Karpas-422 (cell line): ENCODE measurements around the gene ELF2. TPM values are rescaled to one million over a fixed set of nuclear protein-coding genes. Genes with fewer than 3 reads are reported as not detected.

ENCODE experiments used
- DNase-seq: peaks from one replicate; pipeline ENCODE4 v3.0.0-alpha.2; 2015
- H2AFZ ChIP-seq: fragments of 200-600 bp; sonication (generic); 2 replicates; pipeline ENCODE4 v1.6.1; 2014; ENCODE audit warnings: antibody characterized with exemption, low read length, mixed read lengths
- H3K27ac ChIP-seq: fragments of 200-600 bp; sonication (generic); 2 replicates; pipeline ENCODE4 v1.5.1; 2014; ENCODE audit warnings: mild to moderate bottlenecking, low read length, moderate library complexity
- H3K27me3 ChIP-seq: fragments of 200-600 bp; sonication (generic); 2 replicates; pipeline ENCODE4 v1.6.1; 2014; ENCODE audit warnings: low read length, mixed read lengths
- H3K36me3 ChIP-seq: fragments of 200-600 bp; sonication (generic); 2 replicates; pipeline ENCODE4 v1.6.1; 2014; ENCODE audit warnings: low read length, mixed read lengths; ENCODE audit not compliant: insufficient read depth
- H3K4me1 ChIP-seq: fragments of 200-600 bp; sonication (generic); 2 replicates; pipeline ENCODE4 v1.6.1; 2014; ENCODE audit warnings: mild to moderate bottlenecking, low read length, mixed read lengths
- H3K4me2 ChIP-seq: fragments of 200-600 bp; sonication (generic); 2 replicates; pipeline ENCODE4 v1.6.1; 2014; ENCODE audit warnings: low read length, low read depth, mild to moderate bottlenecking; ENCODE audit not compliant: poor library complexity, severe bottlenecking
- H3K4me3 ChIP-seq: fragments of 200-600 bp; sonication (generic); 2 replicates; pipeline ENCODE4 v1.5.1; 2014; ENCODE audit warnings: mild to moderate bottlenecking, antibody characterized with exemption, low read length, mixed read lengths
- H3K79me2 ChIP-seq: fragments of 200-600 bp; sonication (generic); 2 replicates; pipeline ENCODE4 v1.6.1; 2014; ENCODE audit warnings: mild to moderate bottlenecking, low read length, mixed read lengths
- H3K9ac ChIP-seq: fragments of 200-600 bp; sonication (generic); 2 replicates; pipeline ENCODE4 v1.6.0; 2014; ENCODE audit warnings: low read length
- H3K9me2 ChIP-seq: fragments of 200-600 bp; sonication (generic), shearing (Covaris generic); replicated peaks from 2 replicates; pipeline ENCODE4 v1.6.0; 2014; ENCODE audit warnings: mild to moderate bottlenecking, low read length, moderate library complexity; ENCODE audit not compliant: insufficient read depth
- H3K9me3 ChIP-seq: fragments of 300-700, 200-600 bp; sonication (generic); 2 replicates; pipeline ENCODE4 v1.6.1; 2014; ENCODE audit warnings: low read length, mixed read lengths
- H4K20me1 ChIP-seq: fragments of 200-600 bp; sonication (generic); 2 replicates; pipeline ENCODE4 v1.6.1; 2014; ENCODE audit warnings: mild to moderate bottlenecking, antibody characterized with exemption, low read length, low read depth; ENCODE audit not compliant: insufficient read depth
- small RNA-seq: library from RNA; depleted of rRNA; stranded (forward); fragments of <200 nt; gene quantifications from one replicate; pipeline ENCODE3, GENCODE V24; 2014
- total RNA-seq: library from RNA; depleted of rRNA; stranded (reverse); fragments of >200 nt; shearing (Covaris generic); gene quantifications from 2 replicates; pipeline ENCODE4 v1.2.3, GENCODE V29; 2014; ENCODE audit warnings: low replicate concordance; rRNA removed

The ELF2 gene
- total RNA-seq, 1 experiment from 2014 or later, result 33.1 TPM

DNA sequence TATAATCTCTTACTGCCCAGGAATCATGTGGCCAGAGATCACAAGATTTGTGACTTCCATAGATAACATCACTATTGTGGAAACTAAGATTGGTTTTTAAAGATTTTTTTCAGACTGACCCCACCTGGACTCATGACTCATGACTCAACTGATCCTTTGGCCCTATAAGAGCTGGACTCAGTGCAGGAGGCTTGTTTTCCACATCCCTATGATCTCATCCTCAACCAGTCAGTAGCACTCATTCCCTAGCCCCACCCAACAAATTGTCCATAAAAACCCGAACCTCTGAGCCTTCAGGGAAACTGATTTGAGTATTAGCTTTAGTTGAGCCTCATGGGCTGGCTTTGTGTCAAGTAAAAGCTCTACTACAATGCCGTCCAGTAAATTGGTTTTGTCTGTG, 169.4 kb downstream of the ELF2 start:
- Histone ChIP-seq H3K4me3 (no peak overlapping the region), H3K9me3 (no peaks in the 10 kb centered on the region; the same call in 1 of the 2 replicates), H3K36me3 (no peaks in the 10 kb centered on the region), H3K9ac (no peak overlapping the region), H3K9me2 (no peaks in the 10 kb centered on the region), H3K27me3 (no peaks in the 10 kb centered on the region), H3K4me1 (no peaks in the 10 kb centered on the region), H2AFZ (no peak overlapping the region), H3K4me2 (no peak overlapping the region), H3K79me2 (no peaks in the 10 kb centered on the region), H4K20me1 (no peaks in the 10 kb centered on the region), H3K27ac (no peak overlapping the region)
- DNase-seq, result no peak

Small RNAs within 50 kb of the gene (small RNA-seq; reads per million reads assigned to genes)
- not detected for gene RF00017
- not detected for gene RF00019
- gene RN7SL382P, result not detected
- not detected for gene RNU6-531P

Other genes with a start within 250 kb of the ELF2 start
- 10.6 and 12.6 TPM in 2 replicates for gene NOCT, start 161.4 kb downstream of the ELF2 start, total RNA-seq
- gene MGARP, start 103.0 kb upstream of the ELF2 start, total RNA-seq, result not detected in 2 replicates
- gene NAA15, start 124.3 kb upstream of the ELF2 start, total RNA-seq, result 25.3 and 44.3 TPM in 2 replicates
- 76.7 and 86.8 TPM in 2 replicates for gene NDUFC1, start 125.3 kb upstream of the ELF2 start, total RNA-seq